ENCODE measurements around the gene FMO3.

DNA sequence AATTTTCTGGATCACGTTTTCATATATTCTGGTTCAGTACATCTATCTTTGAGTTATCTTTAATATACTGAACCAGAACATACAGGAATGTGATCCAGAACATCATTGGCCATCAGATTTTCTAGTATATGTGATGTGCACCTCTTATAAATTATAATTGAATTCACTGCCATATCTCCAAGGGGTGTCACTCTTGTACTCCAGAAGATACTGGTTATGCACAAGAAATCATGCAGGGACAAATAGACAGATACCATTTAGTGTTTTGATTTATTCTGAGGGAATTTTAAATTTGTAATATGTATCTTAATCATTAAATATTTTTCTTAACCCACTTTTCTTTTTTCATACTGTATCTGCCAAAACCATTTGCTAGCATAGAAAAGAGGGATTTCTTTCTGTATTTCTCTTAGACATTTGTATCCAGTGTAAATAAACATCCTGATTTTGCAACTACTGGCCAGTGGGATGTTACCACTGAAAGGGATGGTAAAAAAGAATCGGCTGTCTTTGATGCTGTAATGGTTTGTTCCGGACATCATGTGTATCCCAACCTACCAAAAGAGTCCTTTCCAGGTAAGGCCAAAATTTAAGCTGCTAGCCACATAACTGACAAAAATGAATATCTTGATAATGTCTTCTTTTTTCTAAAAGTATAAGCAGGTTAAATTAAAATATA lies 16.7 kb downstream of the FMO3 start:
- TF ChIP-seq, protein P1, sequence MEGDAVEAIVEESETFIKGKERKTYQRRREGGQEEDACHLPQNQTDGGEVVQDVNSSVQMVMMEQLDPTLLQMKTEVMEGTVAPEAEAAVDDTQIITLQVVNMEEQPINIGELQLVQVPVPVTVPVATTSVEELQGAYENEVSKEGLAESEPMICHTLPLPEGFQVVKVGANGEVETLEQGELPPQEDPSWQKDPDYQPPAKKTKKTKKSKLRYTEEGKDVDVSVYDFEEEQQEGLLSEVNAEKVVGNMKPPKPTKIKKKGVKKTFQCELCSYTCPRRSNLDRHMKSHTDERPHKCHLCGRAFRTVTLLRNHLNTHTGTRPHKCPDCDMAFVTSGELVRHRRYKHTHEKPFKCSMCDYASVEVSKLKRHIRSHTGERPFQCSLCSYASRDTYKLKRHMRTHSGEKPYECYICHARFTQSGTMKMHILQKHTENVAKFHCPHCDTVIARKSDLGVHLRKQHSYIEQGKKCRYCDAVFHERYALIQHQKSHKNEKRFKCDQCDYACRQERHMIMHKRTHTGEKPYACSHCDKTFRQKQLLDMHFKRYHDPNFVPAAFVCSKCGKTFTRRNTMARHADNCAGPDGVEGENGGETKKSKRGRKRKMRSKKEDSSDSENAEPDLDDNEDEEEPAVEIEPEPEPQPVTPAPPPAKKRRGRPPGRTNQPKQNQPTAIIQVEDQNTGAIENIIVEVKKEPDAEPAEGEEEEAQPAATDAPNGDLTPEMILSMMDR (IDR thresholded peaks at IDR 0.05): no peak
- TF ChIP-seq POLR2A (IDR thresholded peaks at IDR 0.05): no peak
